ENCODE data around the gene PGAM5.

- TF ChIP-seq CTCF (IDR thresholded peaks at IDR 0.05; ENCODE audit: borderline replicate concordance, extremely low read depth, low read length, poor library complexity, severe bottlenecking) (no peak), EZH2 (IDR thresholded peaks at IDR 0.05; ENCODE audit: borderline replicate concordance, low read depth, low read length, severe bottlenecking) (no peak)
Measured at GRCh38 chr12:132718644-132719043, 8.0 kb downstream of the PGAM5 start.
